Colon (tissue), 2 donors: ENCODE results near the gene SPINK13.
"Not testable (repeated sequence)": the region's sequence is repeated elsewhere in the genome, so short reads cannot be mapped to it uniquely, and the experiment has no call there.

ENCODE experiments used
- FAIRE-seq: peaks from 2 replicates; lab custom pipeline; 2012; peaks lifted over from hg19 to GRCh38; lab: Jason Lieb, UNC
- donor health status: control.
- donor health status: control.

SPINK13 gene

GRCh38 chr5:148314187-148314586, 45.6 kb downstream of the SPINK13 start:
- FAIRE-seq, result no peak

GRCh38 chr5:148314731-148315130, 46.1 kb downstream of the SPINK13 start:
- no peak for FAIRE-seq

GRCh38 chr5:148320011-148320963, 51.7 kb downstream of the SPINK13 start:
- not testable (repeated sequence) for FAIRE-seq

GRCh38 chr5:148333262-148333849, 64.8 kb downstream of the SPINK13 start:
- FAIRE-seq, result no peak

GRCh38 chr5:148335259-148335658, 66.7 kb downstream of the SPINK13 start, which contains the start of gene SPINK9:
Gene SPINK9, plus strand, starts transcription at chr5:148335559. Its CDS starts 55 bp downstream, at chr5:148335614.
- FAIRE-seq, result no peak
